GM23338 (cell line): Measurements from ENCODE around the gene AKAP17A. TPM values are rescaled to one million over a fixed set of nuclear protein-coding genes. Genes with fewer than 3 reads are reported as not detected.

Experiments
- ATAC-seq: fragments of 200-7000 bp; cut with Tn5 transposase; 3 replicates; pipeline ENCODE4 v1.9.1; 2020
- DNase-seq: peaks from one replicate; pipeline ENCODE4 v3.0.0-alpha.2; 2015; ENCODE audit warnings: low spot score
- H2AFZ ChIP-seq: fragments of 200-600 bp; sonication (generic); 2 replicates; pipeline ENCODE4 v1.8.0; 2016; ENCODE audit warnings: antibody characterized with exemption, mild to moderate bottlenecking, moderate library complexity
- H3F3A ChIP-seq: fragments of 200-600 bp; sonication (generic); replicated peaks from 2 replicates; pipeline ENCODE4 v1.8.0; 2017; ENCODE audit warnings: antibody characterized with exemption, mixed run types, low read depth
- H3K27ac ChIP-seq: fragments of 200-600 bp; sonication (generic); 2 replicates; pipeline ENCODE4 v1.6.1; 2016; ENCODE audit warnings: low read depth
- H3K27me3 ChIP-seq: fragments of 200-600 bp; sonication (generic); 2 replicates; pipeline ENCODE4 v1.8.0; 2016; ENCODE audit warnings: mild to moderate bottlenecking, mixed run types, moderate library complexity; ENCODE audit not compliant: insufficient read depth
- H3K36me3 ChIP-seq: fragments of 200-600 bp; sonication (generic); 2 replicates; pipeline ENCODE4 v1.8.0; 2016; ENCODE audit warnings: mild to moderate bottlenecking; ENCODE audit not compliant: insufficient read depth
- H3K4me1 ChIP-seq: fragments of 200-600 bp; sonication (generic); 2 replicates; pipeline ENCODE4 v1.8.0; 2016; ENCODE audit warnings: mild to moderate bottlenecking, moderate library complexity; ENCODE audit not compliant: insufficient read depth
- H3K4me2 ChIP-seq: fragments of 200-600 bp; sonication (generic); 2 replicates; pipeline ENCODE4 v1.7.1; 2017; ENCODE audit warnings: mixed run types
- H3K4me3 ChIP-seq: fragments of 200-600 bp; sonication (generic); 2 replicates; pipeline ENCODE4 v1.6.1; 2016; ENCODE audit warnings: mixed run types
- H3K79me2 ChIP-seq: fragments of 200-600 bp; sonication (generic); replicated peaks from 2 replicates; pipeline ENCODE4 v1.8.0; 2017; ENCODE audit warnings: mild to moderate bottlenecking; ENCODE audit not compliant: insufficient read depth
- H3K9me2 ChIP-seq: fragments of 200-600 bp; sonication (generic); 2 replicates; pipeline ENCODE4 v1.8.0; 2017; ENCODE audit not compliant: insufficient read depth
- H4K20me1 ChIP-seq: fragments of 200-600 bp; sonication (generic); replicated peaks from 2 replicates; pipeline ENCODE4 v1.8.0; 2017; ENCODE audit warnings: mild to moderate bottlenecking; ENCODE audit not compliant: insufficient read depth
- H3K27ac Mint-ChIP-seq: 2 replicates; pipeline ENCODE4 v1.8.0; 2020; ENCODE audit warnings: inconsistent platforms, mild to moderate bottlenecking, moderate library complexity, mixed read lengths
- H3K27me3 Mint-ChIP-seq: 3 replicates; pipeline ENCODE4 v1.8.0; 2022; ENCODE audit warnings: low read depth, mild to moderate bottlenecking, moderate library complexity, mixed read lengths, inconsistent platforms; ENCODE audit not compliant: insufficient read depth, poor library complexity
- H3K36me3 Mint-ChIP-seq: 3 replicates; pipeline ENCODE4 v1.8.0; 2021; ENCODE audit warnings: low read depth, mild to moderate bottlenecking, inconsistent platforms, moderate library complexity, mixed read lengths
- H3K4me1 Mint-ChIP-seq: 3 replicates; pipeline ENCODE4 v1.8.0; 2020; ENCODE audit warnings: mild to moderate bottlenecking, inconsistent platforms, mixed read lengths
- H3K4me3 Mint-ChIP-seq: 3 replicates; pipeline ENCODE4 v1.8.0; 2021; ENCODE audit warnings: moderate library complexity, mild to moderate bottlenecking, inconsistent platforms, mixed read lengths
- H3K9me3 Mint-ChIP-seq: 3 replicates; pipeline ENCODE4 v1.8.0; 2020; ENCODE audit warnings: moderate library complexity, mild to moderate bottlenecking, inconsistent platforms, mixed read lengths
- EZH2phosphoT487 ChIP-seq: fragments of 200-600 bp; sonication (generic); IDR thresholded peaks from one replicate; pipeline ENCODE4 v1.8.1; 2018; ENCODE audit warnings: antibody characterized with exemption; ENCODE audit not compliant: unreplicated experiment
- JUNB ChIP-seq: IDR thresholded peaks from one replicate; pipeline ENCODE4 v1.6.1; 2016; ENCODE audit warnings: antibody characterized with exemption; ENCODE audit not compliant: unreplicated experiment
- NANOG ChIP-seq: IDR thresholded peaks from 2 replicates; pipeline ENCODE4 v1.6.1; 2016; ENCODE audit warnings: antibody characterized with exemption, borderline replicate concordance
- POLR2AphosphoS5 ChIP-seq: IDR thresholded peaks from 2 replicates; pipeline ENCODE4 v1.6.1; 2016; ENCODE audit warnings: antibody characterized with exemption, low read depth
- REST ChIP-seq: IDR thresholded peaks from one replicate; pipeline ENCODE4 v1.6.1; 2018; ENCODE audit warnings: antibody characterized with exemption; ENCODE audit not compliant: unreplicated experiment
- ZNF331 ChIP-seq: fragments of 250-450 bp; sonication (Bioruptor Pico); IDR thresholded peaks from 2 replicates; pipeline ENCODE4 v1.5.0; 2020; ENCODE audit warnings: low read depth, mild to moderate bottlenecking, moderate library complexity
- polyA plus RNA-seq: library from polyadenylated mRNA; unstranded; fragments of >200 nt; fragmentation: Nextera tagmentation; extraction: Ambion mirVana; gene quantifications from 2 replicates; pipeline ENCODE4 v1.2.1, GENCODE V29; 2016
- total RNA-seq: library from RNA; depleted of rRNA; stranded (reverse); fragments of >200 nt; shearing (Covaris generic); gene quantifications from 2 replicates; pipeline ENCODE4 v1.2.3, GENCODE V29; 2014

Gene AKAP17A
- total and polyA plus RNA-seq, 2 experiments from 2014 or later: 27.6 to 64.3 TPM

- no peak for TF ChIP-seq REST
- no peak for TF ChIP-seq NANOG
- TF ChIP-seq JUNB: no peak
- TF ChIP-seq EZH2phosphoT487: no peak
- no peak for TF ChIP-seq ZNF331 (CRISPR knock-in tag)
- peaks cover 18% of the 10 kb centered on the region for H3K36me3 Mint-ChIP-seq
These were observed 39.4 kb upstream of the AKAP17A start for GRCh38 chrX:1551959-1552546.

DNA sequence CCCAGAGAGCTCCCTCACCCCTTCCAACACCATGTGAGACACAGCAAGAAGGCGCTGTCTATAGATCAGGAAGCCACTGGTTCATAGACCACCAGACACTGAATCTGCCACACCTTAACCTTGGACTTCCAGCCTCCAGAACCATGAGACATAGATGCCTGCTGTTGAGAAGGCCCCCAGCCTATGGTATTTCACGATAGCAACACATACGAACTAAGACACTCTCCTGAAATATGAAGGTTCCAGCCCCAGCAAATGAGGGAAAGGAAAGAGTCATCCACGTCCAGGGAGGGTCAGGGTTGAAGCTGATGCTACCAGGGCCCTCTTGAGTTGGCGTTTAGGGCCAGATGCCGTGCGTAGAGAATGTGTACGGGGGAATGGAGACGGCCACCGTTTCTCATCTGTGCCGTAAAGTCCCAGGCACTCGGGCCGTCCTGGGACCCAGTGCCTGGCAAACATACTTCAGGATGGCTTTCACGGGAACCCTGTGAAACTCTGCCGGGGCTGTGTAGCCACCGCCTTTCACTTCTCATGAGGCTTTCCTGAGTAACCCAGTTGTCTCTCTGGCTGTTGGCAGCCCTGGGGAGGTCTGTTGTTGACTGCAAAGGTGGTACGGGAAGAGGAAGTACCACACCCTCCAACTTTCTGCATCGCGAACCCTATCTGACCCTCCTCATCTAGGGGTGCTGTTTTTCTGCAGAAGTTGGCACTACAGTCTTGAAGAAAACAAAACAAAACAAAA lies 36.8 kb upstream of the AKAP17A start:
- no peaks in the 10 kb centered on the region for H3K9me2 ChIP-seq
- H4K20me1 ChIP-seq: no peaks in the 10 kb centered on the region
- Mint-ChIP-seq H3K4me3 (no peak overlapping the region), H3K27ac (no peak overlapping the region), H3K4me1 (no peaks in the 10 kb centered on the region), H3K27me3 (peaks cover 6% of the 10 kb centered on the region), H3K36me3 (peaks cover 16% of the 10 kb centered on the region), H3K9me3 (peaks cover 81% of the 10 kb centered on the region)
- no peaks in the 10 kb centered on the region for H3K4me1 ChIP-seq
- H3K4me2 ChIP-seq: no peak overlapping the region
- no peaks in the 10 kb centered on the region for H3K27me3 ChIP-seq
- H3K27ac ChIP-seq: no peak overlapping the region
- H3K36me3 ChIP-seq: no peaks in the 10 kb centered on the region
- no peak overlapping the region for H2AFZ ChIP-seq
- ATAC-seq: no peak
- H3F3A ChIP-seq: no peaks in the 10 kb centered on the region
- H3K4me3 ChIP-seq: no peak overlapping the region
- no peak for DNase-seq
- H3K79me2 ChIP-seq: no peaks in the 10 kb centered on the region
- TF ChIP-seq REST (no peak), ZNF331 (CRISPR knock-in tag) (no peak), POLR2AphosphoS5 (no peak)

More at GRCh38 chrX:1551959-1552546, 39.4 kb upstream of the AKAP17A start:
- Mint-ChIP-seq H3K27me3 (peaks cover 12% of the 10 kb centered on the region), H3K27ac (no peak overlapping the region), H3K4me1 (no peaks in the 10 kb centered on the region), H3K4me3 (no peak overlapping the region), H3K9me3 (peaks cover 83% of the 10 kb centered on the region)
- Histone ChIP-seq H3K9me2 (no peaks in the 10 kb centered on the region), H3K4me3 (no peak overlapping the region), H3K27ac (no peak overlapping the region), H2AFZ (no peak overlapping the region), H3K4me2 (no peak overlapping the region), H3K4me1 (no peaks in the 10 kb centered on the region), H4K20me1 (no peaks in the 10 kb centered on the region), H3F3A (no peaks in the 10 kb centered on the region), H3K79me2 (no peaks in the 10 kb centered on the region), H3K36me3 (no peaks in the 10 kb centered on the region), H3K27me3 (no peaks in the 10 kb centered on the region)
- DNase-seq (no peak), ATAC-seq (no peak)
